Mucosa of descending colon (tissue), 3 donors: ENCODE results near the gene TCTA. TPM values are rescaled to one million over a fixed set of nuclear protein-coding genes. Genes with fewer than 3 reads are reported as not detected.
"Not testable (repeated sequence)": the region's sequence is repeated elsewhere in the genome, so short reads cannot be mapped to it uniquely, and the experiment has no call there.

Source experiments
- ATAC-seq: fragments of 200-7000 bp; cut with Tn5 transposase; one replicate; pipeline ENCODE4 v1.9.1; 2020; ENCODE audit warnings: mild to moderate bottlenecking, moderate library complexity
- DNase-seq, 3 donors: peaks; one replicate each; pipeline ENCODE4 v3.0.0-alpha.2; 2020
- H3K36me3 ChIP-seq: fragments of 200-600 bp; one replicate; pipeline ENCODE4 v1.8.0; 2021; ENCODE audit warnings: low read depth, mild to moderate bottlenecking
- H3K4me1 ChIP-seq: fragments of 200-600 bp; one replicate; pipeline ENCODE4 v1.8.0; 2021; ENCODE audit warnings: low read depth, mild to moderate bottlenecking
- H3K4me3 ChIP-seq: fragments of 200-600 bp; one replicate; pipeline ENCODE4 v1.8.0; 2021; ENCODE audit warnings: mild to moderate bottlenecking
- H3K9me3 ChIP-seq: fragments of 200-600 bp; one replicate; pipeline ENCODE4 v1.8.0; 2021; ENCODE audit warnings: mild to moderate bottlenecking
- CTCF ChIP-seq: fragments of 200-600 bp; IDR thresholded peaks from one replicate; pipeline ENCODE4 v1.8.0; 2022; ENCODE audit warnings: antibody characterized with exemption, mild to moderate bottlenecking
- intact Hi-C, 2 donors: fragments of 100-400 bp; cut with DNase I in 1 of 2; cut with micrococcal nuclease in 1 of 2; formaldehyde crosslinking; loops; one replicate each; pipeline versions ENCODE4 v1.11.0 to v1.11.1; 2022; cut with DNase I, micrococcal nuclease
- total RNA-seq, 3 donors: library from RNA; stranded (reverse); fragmentation: NEBNext Ultra II Directional in 2 of 3; extraction: Animal tissue kit (Norgen Biotek cat#: 25700) in 2 of 3; gene quantifications; one replicate each; pipeline versions ENCODE4 v1.2.1 to v1.2.4, GENCODE V29; 2021 to 2023
- donor health status: DM: no; HTN: no; CAD: no; lungs with moderate emphysema.
- donor health status: DM: no; HTN: no; CAD: no.
- donor health status: DM: no; HTN: yes; CAD: no.

Gene TCTA
- total RNA-seq, 3 donors from 2014 or later, result 31.6 to 44.4 (median 43.5) TPM

GRCh38 chr3:49388289-49388820 is 23.9 kb upstream of the TCTA start:
- Histone ChIP-seq H3K36me3 (no peaks in the 10 kb centered on the region), H3K4me1 (peaks cover 16% of the 10 kb centered on the region), H3K4me3 (no peak overlapping the region), H3K9me3 (no peaks in the 10 kb centered on the region)
- DNase-seq (no peak), ATAC-seq (no peak)
- intact Hi-C loops, result no loop called here
- no peak for TF ChIP-seq CTCF

GRCh38 chr3:49389297-49389696 is 22.9 kb upstream of the TCTA start:
- TF ChIP-seq CTCF, result no peak
- no peaks in the 10 kb centered on the region for H3K36me3 ChIP-seq
- no peak overlapping the region for H3K4me3 ChIP-seq
- H3K4me1 ChIP-seq, result peaks cover 10% of the 10 kb centered on the region
- no peaks in the 10 kb centered on the region for H3K9me3 ChIP-seq
- ATAC-seq (no peak), DNase-seq (no peak)
- intact Hi-C loops, result no loop called here

DNA sequence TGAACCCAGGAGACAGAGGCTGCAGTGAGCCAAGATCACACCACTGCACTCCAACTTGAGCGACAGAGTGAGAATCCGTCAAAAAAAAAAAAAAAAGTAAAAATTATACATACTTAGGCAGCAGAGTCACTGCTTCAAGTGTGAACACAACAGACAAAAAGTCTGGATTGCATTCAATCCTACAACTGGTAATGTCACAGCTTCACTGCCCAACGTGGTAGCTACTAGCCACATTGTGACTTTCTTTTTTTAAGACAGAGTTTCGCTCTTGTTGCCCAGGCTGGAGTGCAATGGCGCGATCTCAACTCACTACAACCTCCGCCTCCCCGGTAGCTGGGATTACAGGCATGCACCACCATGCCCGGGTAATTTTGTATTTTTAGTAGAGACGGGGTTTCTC is 20.9 kb upstream of the TCTA start:
- H3K36me3 ChIP-seq, H3K4me1 ChIP-seq, H3K4me3 ChIP-seq, DNase-seq, H3K9me3 ChIP-seq, ATAC-seq, intact Hi-C loops: not testable (repeated sequence)

DNA sequence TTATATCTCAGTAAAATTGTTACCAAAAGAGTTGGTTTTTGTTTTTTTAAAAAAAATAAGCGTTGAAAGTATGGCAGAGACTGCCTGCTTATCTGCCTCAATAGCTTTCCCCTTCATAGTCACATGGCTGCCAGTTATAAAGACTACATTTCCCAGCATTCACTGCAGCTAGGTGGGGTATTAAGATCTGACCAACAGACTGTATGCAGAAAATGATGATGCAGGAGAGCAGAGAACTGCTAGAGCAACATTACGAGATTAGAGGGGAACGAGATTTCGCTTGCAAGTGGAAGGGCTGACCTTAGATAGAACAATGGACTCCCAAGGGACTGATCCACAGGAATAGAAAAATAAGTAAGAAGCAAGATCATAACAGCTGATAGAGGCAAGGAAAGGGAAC is 14.8 kb upstream of the TCTA start:
- peaks cover 16% of the 10 kb centered on the region for H3K4me1 ChIP-seq
- DNase-seq, result no peak
- H3K36me3 ChIP-seq, result no peaks in the 10 kb centered on the region
- no peaks in the 10 kb centered on the region for H3K9me3 ChIP-seq
- TF ChIP-seq CTCF, result no peak
- intact Hi-C loops, result no loop called here
- H3K4me3 ChIP-seq, result no peak overlapping the region
- peak; percentile 40 for ATAC-seq

DNA sequence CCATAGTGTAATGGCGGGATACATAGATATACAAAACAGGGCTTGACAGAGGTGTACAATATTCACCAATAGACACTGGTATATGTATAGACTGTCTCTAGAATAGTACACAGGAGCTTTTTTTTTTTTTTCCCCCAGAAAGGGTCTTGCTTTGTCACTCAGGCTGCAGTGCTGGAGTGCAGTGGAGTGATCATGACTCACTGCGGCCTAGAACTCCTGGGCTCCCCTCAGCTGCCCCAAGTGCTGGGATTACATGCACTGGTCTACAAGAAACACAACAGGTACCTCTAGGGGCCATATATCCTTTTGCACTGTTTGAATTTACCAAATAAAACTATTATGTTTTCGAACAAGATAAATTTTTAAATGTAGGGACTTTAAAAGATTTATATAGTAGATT is 12.8 kb upstream of the TCTA start:
- ATAC-seq, result no peak
- no peak overlapping the region for H3K4me3 ChIP-seq
- H3K36me3 ChIP-seq, result no peaks in the 10 kb centered on the region
- no peaks in the 10 kb centered on the region for H3K9me3 ChIP-seq
- H3K4me1 ChIP-seq, result peaks cover 18% of the 10 kb centered on the region
- no peak for TF ChIP-seq CTCF
- no peak for DNase-seq
- intact Hi-C loops, result no loop called here

DNA sequence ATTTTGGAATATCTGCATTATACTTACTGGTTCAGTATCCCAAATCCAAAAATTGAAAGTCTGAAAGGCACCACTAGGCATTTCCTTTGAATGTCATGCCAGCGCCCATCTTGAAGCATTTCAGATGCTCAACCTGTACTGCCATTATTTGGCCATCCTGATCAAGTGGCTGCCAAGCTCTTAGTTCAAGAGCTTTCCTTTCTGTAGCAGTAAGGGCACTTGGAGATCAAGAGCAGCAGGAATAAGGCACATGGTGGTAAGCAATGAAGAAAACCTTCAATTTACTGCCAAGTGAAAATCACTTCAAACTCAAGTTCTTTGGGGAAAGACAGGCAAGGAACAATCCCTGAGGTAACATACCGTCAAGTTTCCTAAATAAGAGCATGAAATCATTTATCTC is 10.5 kb upstream of the TCTA start:
- ATAC-seq (no peak), DNase-seq (no peak)
- Histone ChIP-seq H3K36me3 (no peaks in the 10 kb centered on the region), H3K4me1 (peaks cover 25% of the 10 kb centered on the region), H3K9me3 (no peaks in the 10 kb centered on the region), H3K4me3 (no peak overlapping the region)
- intact Hi-C loops, result no loop called here
- TF ChIP-seq CTCF, result no peak
